Hematopoietic multipotent progenitor cell treated with erythropoietin and hydrocortisone succinate and interleukin-3 and kit ligand, for 17 days (in vitro differentiated cells): Measurements from ENCODE around the gene CLEC16A.
A peak's percentile ranks its signal among the peaks of the same experiment; 100 is the strongest.
"Not testable (repeated sequence)": the region's sequence is repeated elsewhere in the genome, so short reads cannot be mapped to it uniquely, and the experiment has no call there.

ENCODE experiments used
- DNase-seq: peaks from one replicate; pipeline ENCODE4 v3.0.0-alpha.2; 2015; ENCODE audit warnings: low spot score

Gene CLEC16A

DNA sequence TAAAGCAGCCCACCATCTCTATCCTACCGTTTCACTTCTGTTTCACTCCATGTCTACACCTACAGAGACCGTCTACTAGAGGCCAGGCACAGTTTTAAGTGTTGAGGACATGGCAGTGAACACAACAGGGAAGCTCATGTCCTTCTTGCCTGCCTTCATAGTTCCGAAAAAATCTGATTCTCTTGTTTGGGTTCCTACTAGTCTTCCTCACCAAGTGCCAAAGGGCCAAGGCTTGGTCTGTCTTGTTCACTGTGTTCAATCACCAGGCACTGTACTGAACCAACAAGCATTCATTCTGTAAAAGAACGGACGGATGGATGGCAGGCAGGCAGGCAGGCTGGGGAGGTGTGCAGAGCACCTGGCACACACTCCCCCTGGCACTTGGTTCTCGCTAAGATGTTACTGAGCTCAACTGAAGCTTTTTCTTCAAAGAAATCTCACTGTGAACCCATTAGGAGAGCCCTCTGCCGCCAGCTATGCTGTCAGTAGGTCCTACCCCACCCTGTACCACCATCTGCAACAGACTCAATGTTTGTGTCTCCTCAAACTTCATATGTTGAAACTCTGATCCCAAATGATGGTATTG lies 4.6 kb upstream of the CLEC16A start:
- no peak for DNase-seq

DNA sequence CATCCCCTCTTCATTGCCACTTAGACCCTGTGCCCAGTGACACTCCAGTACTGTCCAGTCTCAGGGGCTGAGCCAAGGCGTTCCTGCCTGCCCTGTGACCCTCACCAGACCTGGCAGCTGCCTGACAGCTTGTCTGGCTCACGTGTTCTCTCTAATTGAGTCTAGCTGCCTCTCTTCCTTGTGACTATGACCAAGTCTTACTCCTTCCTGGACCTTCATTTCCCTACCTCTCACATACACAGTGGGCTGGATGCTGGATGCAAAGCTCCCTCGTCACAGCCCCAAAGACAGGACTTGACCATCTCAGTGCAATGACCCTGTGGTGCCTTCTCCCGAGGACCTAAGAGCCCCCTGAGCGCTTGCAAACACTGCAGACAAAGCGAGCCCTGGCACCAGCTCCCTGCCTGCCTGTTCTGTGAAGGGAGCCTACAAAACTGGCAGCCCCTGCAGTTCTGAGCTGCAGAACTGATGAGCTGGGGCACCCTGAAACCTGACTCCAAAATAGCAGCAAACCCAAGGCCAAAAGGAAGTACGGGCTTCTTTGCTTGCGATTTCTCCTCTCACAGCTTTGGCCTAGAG lies 3.8 kb upstream of the CLEC16A start:
- no peak for DNase-seq

DNA sequence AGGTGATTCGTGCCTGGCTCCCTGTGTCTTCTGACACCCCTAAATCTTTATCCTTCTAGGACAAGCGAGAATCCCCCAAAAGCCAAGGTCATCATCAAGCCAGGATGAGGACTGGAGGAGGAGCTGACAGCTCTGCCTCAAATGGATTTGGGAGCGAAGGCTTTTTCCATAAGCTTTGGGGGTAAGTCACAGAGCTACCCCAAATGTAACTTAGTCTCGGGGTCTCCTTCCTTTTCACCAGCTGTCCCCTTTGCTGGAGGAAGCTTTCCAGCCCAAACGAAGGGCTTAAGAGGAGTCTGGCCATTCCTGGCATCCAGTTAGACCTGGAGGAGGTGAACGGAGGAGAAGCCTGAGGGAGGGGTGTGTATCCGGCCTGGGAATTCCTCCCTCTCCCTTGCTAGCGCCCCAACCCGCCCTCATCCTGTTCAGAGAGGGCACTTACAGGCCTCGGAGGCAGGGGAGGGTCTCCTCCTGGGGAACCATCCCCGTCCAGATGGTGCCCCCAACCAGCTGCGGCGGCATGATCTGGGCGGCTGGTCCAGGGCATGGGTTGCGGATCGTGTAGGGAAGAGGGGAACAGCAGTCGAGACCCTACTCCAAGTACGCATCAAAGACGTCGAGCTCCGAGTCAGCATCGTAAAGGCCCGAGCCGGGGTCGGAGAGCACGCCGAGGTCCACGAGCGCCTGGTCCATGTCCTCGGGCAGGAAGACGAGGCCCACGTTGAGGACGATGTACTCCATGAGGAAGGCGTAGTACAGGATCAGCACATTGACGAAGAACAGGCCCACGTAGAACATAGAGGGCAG lies 3.0 kb upstream of the CLEC16A start:
- DNase-seq, result no peak

DNA sequence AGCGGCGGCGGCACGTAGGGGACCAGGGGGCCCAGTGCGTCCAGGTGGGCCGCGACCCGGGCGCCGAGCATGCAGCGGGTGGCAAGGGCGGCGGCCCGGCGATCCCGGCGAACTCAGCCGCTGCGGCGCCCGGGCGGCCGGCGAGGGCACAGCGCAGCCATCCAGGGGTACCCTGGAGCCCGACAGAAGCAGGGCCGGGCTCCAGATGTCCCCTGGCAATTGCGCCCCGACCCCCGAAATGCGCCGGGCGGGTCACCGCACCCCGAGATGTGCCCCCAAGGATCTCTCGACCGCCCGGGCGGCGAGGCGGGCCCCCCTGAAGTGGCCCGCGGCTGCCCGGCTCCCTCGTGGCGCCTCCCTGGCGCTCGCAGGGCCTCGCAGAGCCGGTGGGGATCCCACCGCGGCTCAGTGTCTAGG lies 2.4 kb upstream of the CLEC16A start:
- DNase-seq, result not testable (repeated sequence)

DNA sequence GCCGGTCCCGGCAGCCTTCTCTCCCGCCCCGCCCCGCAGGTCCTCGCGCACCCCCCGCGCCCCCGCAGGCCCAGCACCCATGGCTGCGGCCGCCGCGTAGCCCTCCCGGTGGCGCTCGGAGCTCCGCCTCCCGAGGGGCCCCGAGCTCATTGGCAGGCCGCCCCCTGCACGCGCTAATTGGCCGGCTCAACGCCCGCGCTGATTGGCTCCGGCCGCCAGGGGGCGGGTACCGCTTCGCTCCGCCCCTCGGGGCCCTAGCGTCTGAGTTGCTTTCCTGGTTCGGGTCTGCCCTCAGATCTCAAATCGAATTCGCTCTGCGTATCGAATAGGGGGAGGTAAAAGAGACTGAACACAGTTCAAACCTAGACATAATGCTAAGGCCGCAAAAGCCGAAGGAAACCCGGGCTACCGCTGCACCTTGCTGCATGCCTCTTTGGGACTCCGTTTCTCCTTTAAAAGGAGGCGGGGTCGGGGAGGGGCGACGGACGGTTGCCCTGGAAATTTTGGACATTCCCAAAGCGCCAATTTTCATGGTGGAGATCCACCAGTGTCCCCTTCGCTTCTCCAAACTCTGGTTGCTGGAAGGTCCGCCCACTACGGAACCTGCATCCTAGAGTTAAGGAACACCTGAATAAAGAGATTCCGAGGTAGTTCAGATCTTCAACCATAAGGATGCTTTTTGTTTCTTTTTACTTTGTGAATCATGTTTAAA lies 1.9 kb upstream of the CLEC16A start, which contains the start of gene DEXI:
DEXI (minus strand) TSS at position 117 of the 712 bp plus-strand sequence. CDS start 463 bp downstream, outside the sequence.
- peak; percentile 95 for DNase-seq

DNA sequence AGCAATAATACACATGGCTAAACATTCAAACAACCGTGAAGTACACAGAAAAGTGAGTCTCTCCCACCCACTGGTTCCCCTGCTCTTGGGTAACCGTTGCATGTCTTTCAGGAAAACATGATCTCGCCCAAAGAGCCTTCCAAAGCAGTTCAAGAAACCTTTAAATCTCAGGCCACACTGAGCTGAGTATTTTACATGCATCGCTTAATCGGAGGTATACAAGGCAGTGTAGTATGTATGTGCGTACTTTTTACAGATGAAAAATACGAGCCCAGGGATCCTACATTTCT lies 1.4 kb upstream of the CLEC16A start:
- DNase-seq, result no peak

DNA sequence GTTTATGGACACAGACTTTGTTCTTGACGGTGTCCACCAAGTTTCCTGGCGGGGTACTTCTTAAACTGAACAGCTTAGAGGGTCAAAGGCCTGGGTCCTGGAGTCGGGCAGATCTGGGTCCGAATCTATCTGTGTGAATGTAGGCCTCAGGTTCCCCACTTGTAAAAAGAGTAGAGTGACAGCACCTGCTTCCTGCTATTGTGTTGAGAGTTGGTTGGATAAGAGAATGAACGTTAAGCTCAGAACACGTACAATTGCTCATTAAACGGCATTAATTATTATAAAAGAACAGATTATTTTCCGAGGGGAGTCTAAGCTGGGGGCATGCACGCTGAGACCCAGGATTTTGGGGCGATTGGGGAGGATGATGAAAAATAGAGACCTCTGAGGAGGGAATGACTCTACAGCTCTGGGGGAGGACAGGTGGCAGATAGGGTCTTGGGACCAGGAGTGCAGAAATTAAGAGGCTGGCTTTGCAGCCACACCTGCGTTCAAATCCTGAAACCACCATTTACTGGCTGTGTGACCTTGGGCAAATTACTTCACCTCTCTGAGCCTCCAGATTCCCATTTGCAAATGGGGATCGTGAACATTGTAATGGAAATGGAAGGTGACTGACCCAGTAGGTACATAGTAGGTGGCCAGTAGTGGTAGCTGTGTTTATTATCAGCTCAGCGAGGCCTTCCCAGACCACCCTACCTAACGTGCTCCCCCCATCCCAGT lies 862 bp downstream of the CLEC16A start:
- no peak for DNase-seq

DNA sequence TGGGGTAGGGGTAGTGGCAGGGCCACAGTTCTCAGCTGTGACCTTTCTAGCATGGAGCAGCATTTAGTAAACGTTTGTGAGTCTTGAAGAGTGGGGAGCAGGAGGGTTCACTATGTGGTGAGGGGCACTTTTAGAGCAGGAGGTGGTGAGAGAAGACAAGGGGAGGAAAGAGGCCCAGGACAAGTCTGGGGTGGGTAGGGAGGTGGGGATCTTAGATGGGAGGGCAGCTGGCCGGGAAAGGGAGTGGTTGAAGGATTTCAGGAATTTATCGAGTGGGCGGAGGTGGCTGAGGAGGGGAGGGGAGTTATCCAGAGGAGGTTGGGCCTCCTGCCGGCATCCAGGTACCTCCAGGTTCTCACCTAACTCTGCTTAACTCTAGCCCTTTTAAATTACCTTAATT lies 1.9 kb downstream of the CLEC16A start:
- DNase-seq, result no peak

DNA sequence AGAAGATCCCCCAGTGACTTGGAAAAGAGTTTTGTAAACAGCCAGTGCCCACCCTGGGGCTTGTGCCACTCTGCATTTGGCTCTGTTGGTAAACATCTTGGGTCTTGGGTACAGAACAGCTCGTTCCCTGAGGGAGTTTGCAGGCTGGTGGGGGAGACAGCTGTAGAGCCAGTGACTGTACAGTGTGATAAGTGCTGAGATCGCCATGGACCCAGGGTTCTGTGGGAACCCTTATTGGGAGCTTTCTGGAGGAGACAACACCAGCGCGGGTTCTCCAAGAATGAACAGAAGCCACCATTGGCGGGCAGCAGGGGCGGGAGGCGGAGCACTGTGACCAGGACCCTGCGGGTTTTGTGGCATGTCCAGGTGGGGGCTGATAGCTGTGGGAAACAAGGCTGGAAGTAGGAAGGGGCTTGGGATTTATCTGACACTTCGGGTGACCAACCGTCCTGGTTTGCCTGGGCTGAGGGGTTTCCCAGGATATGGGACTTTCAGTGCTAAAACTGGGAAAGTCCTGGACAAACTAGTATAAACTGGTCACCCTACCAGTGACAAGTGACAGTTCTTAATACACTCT lies 2.9 kb downstream of the CLEC16A start:
- no peak for DNase-seq

DNA sequence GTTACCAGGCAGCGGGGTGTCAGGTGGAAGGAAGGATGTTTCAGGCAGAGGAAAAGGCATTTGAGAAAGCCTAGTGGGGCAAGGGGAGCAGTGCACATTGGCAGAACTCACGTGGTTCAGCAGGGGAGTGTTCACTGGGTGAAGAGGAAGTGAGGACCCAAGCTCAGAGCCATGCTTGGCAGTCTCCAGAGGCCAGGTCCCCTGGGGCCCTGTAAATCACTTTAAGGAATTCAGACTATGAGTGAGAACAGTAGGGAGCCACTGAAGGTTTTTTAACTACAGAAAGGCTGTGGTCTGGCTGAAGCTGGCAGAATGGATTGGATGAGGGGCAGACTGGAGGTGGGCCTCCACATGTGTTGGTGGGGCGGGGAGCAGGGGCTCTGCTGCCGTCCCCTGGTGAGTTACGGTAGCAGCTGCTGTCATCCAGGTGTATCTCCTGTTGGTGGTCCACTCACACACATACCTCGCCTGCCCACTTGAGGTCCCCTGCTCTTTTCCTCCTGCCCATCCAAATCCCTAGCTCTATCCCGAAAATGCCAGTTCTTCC lies 5.1 kb downstream of the CLEC16A start:
- DNase-seq, result no peak

DNA sequence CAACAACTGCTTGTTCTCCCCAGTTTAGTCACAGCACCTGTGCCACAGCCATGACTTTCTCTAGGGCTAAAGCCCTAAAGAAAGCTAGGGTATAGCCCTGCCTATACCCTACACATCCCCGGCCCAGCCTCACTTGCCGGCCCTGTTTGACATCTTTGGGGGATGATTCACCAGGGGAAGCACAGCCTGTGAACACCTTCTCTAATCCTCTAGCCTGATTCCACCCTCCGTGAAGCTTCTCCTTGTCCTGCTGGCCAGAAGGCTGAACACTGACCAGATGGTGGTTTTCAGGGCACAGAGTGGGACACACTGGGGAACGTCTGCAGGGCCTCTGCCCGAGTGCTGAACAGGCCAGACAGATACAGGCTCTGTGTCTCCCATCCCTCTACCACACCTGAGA lies 6.0 kb downstream of the CLEC16A start:
- no peak for DNase-seq

DNA sequence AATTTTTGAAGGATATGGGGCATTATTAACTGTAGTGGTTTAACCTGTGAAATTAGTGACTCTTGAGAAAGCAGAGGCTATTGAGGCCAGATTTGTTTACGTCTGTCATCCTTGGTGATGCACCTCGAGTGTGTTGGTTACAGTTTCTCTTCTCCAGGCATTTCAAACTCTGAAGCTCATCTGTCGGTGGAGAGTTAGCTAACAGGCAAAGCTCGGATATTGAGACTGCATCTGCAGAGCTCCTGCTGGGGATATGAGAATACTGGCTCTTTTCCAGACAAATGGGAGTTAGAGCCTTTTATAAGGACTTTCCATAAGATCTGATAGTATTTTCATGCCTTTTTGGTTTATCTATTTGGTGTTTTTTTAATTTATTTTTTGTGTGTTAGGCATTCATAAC lies 6.7 kb downstream of the CLEC16A start:
- no peak for DNase-seq

DNA sequence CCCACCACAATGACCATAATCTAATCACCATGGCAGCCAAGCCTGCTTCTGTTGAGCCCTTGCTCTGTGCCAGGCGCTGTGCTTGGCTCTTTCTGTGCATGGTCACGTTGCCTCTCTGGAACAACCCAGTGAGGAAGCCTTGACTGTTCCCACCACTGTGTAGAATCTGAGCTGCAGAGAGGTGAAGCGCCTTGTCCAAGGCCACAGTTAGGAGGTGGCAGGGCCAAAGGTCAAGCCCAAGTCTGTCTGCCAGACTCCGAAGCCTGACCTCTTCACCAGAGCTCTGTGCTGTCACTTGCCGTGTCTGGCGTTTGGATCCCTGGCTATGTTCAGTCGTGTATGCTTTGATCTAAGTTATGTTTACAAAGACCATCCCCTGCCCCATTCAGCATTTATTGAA lies 10.5 kb downstream of the CLEC16A start:
- DNase-seq, result no peak

DNA sequence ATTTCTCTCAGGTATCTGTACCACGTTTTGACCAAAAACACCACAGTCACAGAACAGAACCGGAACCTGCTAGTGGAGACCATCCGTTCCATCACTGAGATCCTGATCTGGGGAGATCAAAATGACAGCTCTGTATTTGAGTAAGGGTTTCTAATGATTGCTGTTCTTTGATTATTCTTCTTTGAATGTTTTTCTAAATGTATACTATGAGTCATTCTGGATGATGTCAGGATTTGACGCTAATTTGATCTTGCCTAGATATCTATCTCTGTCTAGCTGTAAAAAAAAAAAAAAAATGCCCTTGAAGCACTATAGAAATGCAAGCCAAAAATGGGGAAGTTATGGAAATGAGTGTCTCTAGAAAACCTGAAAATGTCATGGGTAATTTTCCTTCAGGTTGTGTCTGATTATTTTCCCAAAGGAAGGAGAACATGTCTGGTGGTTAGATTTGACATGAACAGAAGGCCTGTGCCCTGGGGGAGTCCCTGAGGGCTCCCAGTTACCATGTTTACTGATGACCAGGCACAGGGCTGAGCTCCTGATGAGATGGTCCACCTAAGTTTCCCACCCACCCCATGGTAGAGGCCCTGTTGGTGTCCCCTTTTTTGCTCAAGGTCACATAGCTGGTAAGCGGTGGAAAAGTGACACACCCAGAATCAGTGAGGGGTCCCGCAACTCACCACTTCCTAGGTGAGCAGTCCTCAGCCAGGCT lies 13.6 kb downstream of the CLEC16A start:
- no peak for DNase-seq

DNA sequence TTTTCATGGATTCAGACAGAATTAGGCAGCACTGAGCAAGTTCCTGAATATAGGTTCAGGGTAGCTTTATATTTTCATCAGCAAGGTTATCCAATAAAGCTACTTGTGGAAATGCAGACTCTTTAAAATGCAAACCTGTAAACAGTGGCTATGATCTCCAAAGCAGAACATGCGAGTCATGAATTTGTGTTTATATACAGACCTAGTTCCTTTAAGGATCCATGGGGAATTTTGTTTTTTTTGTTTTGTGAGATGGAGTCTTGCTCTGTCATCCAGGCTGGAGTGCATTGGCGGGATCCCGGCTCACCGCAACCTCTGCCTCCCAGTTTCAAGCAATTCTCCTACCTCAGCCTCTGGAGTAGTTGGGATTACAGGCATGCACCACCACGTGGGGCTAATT lies 14.8 kb downstream of the CLEC16A start:
- no peak for DNase-seq

DNA sequence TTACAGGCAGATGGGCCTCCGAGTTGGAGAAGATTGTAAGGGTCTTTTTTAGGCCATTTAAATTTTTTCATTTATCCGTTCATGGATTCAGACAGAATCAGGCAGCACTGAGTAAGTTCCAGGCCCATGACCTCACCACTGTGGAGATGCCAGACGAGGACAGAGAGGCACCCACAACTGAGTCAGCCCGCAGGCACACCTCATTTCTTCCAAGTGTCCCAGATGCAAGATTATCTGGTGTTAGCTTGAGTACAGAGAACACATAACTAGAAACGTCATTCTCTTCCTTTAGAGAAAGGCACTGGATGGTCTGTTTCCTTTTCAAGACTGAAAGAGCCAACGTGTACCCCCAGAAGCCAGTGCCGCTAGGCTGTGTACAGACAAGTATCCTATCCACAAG lies 16.9 kb downstream of the CLEC16A start:
- DNase-seq, result no peak

DNA sequence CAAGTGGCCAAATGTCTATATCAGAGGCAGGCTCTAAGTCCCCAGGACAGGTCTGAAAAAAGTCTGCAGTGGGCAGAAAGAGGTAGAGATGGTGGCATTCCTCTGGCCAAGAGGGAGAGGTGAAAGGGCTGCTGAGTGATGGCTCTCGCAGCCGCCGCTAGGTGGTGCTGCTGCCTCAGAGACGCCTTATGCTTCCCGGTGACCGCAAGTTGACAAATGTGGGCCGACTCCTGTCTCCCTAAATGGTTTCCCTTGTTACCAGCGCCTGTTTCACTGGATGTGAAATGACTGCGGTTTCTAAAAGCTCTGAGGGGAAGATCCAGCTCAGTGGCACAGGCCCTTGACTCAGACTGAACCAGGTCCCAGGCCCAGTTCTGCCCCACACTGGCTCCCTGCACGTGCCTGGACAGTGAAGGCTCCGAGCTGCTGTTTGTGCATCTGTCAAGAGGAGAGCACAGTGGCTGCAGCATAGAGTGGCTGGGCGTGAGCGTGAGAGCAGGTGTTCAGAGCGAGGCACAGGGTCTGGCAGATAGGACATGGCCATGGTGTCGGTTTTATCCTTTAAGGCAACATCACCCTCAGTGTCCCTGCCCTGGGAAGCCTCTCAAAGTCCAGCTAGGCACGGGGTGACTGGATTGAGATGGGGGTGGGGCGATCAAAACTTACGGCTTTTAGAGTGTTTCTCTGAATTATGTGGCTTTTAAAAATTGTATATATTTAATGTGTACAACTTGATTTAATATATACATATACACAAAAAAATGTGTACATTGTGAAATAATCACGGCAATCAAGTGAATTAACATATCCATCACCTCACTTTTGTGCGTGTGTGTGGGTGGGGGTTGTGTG lies 19.9 kb downstream of the CLEC16A start:
- peak; percentile 86 for DNase-seq

DNA sequence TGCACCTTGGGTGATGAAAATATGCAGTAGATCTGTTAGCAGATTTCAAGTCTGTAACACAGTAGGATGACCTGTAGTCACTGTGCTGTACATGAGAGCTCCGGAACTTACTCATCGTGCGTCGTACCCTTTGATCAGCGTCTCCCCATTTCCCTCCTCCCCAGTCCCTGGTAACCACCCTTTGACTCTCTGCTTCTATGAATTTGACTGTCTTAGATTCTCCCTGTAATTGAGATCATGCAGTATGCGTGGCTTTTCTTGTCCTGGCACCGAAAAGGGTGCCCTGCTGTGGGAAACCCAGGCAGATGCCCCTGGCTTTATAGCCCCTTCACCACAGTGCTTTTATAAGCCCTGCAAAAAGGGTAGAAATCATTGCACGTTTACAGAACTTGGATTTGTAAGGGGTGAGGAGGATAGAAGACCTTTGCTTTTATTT lies 20.5 kb downstream of the CLEC16A start:
- no peak for DNase-seq

DNA sequence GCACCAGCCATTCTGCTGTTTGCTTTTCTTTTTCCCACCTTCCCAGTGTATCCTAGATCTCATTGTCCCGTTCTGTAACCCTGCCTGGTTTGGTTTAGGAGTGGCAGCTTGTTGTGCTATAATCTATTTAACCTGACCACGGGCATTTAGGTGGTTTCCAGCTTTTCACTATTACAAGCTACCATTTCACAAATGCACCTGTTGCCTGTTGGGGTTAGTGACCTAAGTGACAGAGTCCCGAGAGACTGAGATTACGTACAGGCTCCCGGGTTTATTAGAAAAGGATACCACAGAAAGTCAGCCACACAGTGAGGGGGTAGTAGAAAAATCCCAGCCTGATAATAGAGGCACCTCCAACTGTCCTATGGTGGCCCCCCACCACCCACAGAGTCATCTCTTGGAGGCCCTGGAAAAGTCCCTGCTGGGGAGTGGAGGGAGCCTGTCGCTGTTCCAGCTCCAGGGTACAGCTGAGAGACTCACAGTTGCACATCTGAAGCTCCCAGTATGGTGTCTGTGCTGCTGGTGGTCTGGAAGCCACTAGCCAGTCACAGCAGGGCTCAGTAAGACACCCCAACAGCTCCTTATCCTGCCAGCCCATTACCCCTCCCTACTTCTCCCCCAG lies 21.2 kb downstream of the CLEC16A start:
- no peak for DNase-seq
